Stimulated activated CD8-positive, alpha-beta memory T cell treated with anti-CD3 and anti-CD28 coated beads, Interleukin-12 subunit alpha, Interleukin-12 subunit beta, amount 100 ng/mL, for 24 hours (primary cell): ENCODE results near the gene MIER2.

Experiments used
- DNase-seq: peaks from one replicate; pipeline ENCODE4 v3.0.0-alpha.2; 2020; ENCODE audit errors: extremely low read depth

Gene MIER2

DNA sequence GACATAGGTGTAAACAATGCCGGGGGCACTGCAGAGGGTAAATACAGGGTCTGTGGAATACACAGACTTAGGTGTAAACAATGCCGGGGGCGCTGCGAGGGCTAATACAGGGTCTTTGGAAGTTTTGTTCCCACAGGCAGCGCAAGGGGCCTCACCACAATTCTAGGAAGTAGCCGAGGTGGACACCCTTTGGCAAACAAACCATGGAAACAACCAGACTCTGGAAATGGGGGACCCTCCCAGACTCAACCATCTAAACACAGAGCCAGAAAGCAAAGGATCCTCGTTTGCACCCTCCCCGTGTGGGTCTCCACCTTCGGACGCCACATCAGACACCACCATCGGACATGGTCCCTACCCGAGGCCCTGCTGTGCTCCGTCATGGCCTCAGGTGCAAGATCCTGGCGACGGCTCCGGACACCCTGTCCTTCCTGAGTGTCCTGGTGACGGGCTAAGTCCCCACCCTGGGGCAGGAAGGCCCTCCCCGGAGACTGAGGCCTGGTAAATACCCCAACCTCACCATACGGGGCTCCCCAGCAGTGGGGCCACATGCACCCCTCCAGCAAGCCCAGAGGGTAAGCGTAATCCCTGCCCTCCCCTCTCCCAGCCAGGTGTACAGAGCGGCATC, 36.7 kb downstream of the MIER2 start:
- DNase-seq = no peak

DNA sequence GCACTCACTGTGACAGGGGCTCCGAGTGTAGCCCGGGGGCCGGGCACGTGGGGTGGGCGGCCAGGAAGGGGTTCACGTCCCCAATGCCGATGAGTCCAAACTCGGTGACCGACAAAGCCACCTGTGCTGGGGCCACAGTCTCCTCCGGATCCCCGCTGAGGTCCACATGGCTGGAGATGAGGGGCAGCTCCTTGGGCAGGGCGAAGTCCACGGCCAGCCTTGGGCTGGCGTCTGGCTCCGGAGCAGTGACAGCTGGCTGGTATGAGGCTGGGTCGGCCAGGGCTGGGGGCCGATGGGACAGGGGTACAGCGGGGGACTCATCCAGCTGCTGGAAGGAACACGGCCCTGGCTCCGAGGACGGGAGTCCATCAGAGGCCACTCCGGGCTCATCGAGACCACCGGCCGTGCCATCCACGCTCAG, 37.5 kb downstream of the MIER2 start:
- no peak for DNase-seq

DNA sequence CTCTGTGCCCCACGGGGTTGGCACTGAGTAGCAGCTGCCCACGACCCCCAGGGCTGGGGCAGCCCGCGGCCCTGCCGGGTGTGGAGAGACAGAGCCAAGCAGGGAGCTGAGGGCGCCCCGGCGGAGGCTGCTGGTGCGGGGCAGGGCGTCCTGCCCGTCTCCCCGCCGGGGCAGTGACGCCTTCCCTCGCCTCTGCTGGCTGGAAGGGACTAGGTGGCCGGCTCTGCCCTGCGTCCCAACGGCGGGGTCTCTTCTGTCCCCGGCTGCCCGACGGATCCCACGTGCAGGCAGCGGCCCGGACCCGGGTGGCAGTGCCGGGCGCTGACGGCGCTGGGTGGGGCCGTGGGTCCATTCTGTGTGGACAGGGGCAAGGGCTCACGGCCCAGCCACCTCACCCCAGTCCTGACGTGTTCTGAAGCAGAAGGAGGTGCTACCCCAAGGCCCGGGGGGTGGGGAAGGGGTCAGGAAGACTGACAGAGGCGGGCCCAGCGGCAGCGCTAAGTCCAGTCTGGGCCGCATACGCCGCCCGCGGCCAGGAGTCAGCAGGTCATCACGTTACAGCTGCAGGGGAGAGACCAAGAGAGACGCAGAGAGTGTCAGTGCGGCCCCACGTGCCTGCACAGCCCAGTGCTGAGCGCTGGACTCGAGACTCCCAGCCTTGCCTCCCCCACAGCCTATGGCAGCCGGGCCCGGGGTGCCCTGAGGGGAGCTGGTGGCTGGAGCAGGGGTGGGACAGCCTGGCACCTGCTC, 38.3 kb downstream of the MIER2 start:
- DNase-seq = no peak

DNA sequence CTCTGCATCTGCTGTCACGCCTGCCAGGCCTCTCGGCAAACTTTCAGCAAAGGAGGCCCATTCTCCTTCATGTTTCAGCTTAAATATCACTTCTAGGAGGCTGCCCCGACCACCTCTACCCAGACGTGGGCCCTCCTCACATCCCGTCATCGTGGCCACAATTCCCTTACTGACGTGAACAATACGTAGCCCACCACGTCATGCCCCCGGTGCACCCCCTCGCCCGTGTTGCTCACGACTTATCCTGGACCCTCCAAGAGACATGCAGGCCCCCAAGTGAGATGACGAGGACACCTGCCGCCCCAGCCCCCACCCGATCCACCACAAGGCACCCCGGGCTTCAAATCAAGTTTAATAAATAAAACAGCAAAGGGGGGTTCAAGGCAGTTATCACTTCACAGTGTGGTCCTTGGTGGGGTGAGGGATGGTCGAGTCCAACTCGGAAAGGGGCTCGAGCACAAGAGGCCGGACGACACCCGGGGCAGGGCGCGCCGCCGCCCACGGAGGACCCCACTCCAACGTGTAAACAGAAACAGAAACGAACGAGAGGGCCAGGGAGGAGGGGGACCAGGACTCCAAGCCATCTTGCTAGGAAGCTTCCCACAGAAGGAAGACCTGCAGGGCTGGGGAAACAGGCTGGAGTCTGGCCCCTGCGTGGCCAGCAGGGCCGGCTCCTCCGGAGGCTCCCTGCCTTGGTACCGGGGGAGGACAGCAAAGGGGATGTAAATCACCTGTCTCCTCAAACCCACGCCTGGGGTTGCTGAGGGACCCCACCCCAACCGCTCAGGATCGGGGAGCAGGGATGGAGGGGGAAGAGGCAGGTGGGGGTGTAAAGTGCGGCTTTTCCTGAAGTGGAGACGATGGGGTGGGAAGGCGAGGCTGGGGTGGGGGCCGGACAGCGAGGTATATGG, 39.1 kb downstream of the MIER2 start:
- DNase-seq = no peak

DNA sequence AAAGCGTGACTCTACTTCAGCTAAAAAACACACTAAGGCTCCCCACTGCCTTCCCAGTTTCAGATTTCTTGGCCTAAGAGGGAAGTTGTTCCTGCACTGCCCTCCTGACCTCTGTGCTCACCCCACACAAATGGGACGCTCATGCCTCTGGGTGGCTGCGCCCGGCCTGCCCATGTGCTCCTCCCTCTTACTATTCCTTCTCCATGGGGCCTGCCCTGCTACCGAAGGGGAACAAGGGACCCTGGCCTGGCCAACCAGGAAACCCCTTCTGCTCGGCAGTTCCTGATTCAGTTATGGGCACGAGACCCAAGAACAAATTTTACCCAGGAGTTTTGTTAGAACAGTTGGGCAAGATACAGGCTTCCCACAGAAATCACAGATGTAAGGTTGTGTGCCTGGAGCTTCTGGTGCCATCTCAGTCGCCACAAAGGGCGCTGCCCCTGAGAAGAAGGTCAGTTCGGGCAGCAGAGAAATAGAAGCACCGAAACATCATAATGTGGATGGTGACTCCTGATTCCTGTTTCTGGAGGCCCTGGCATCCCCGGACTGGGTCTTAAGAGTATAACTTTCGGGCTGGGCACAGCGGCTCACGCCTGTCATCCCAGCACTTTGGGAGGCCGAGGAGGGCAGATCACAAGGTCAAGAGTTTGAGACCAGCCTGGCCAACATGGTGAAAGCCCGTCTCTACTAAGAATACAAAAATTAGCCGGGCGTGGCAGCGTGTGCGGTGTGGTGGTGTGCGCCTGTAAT, 47.9 kb downstream of the MIER2 start:
- no peak for DNase-seq

DNA sequence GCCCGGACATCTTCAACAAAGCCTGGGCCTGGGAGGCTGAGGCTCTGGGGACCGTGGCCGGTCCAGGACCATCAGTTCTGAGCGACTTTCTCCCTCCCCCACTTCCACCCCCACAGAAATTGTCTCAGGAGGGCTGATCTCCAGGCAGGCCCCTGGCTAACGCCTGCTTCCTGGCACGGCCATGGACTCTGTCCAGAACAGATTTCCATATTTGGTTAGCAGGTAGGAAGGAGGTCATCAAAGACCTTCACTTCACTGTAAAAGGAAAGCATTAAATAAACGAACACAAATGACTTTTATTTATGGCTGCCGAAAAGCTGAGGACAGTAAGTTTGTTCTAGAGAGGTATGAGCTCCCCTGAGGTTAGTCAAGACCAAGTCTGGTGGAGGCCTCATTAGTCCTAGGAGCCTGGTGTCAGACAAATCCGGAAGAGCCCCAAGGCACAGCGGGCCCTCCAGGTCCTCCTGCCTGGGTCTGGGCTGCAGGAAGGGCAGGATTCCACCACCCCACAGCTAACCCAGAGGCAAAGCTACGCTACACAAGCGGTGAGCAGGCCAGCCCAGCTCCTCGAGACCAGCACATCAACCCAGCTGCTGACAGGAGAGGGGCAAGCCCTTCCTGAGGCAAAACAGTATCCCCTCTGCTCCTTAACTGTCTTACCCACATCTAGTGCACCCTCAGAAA, 48.8 kb downstream of the MIER2 start:
- no peak for DNase-seq

DNA sequence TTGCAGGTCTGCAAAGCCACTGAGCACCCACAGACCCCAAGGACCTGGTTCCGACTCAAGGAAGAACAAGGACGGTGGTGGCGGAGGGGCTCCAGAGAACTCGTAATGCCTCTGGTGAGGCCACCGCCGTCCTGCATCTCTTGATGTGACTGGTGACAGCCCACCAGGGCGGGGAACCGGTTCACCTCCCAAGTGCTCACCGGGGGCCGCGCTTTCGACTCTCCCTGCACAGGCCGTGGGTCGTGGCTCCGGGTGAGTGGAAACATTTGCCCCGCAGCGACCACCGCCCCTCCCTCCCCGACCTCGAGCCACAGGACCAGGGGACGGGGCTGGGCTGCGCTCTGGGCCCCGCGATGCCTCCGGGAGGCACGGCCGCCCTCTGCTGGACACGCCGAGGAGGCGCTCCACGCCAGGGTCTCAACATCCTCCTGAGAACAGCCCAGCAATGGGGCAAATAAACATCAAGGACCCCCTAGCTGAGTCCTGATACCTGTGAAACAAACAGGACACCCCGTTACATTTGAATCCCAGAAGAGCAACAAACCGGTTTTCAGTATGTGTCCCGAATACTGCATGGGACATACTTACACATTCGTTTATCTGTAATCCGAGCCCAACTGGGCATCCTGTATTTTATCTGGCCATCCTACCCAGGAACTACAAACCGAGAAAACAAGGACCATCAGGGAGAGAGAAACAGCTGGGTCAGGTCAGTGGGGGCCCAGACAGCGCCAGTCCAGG, 49.5 kb downstream of the MIER2 start:
- peak; percentile 19 for DNase-seq

DNA sequence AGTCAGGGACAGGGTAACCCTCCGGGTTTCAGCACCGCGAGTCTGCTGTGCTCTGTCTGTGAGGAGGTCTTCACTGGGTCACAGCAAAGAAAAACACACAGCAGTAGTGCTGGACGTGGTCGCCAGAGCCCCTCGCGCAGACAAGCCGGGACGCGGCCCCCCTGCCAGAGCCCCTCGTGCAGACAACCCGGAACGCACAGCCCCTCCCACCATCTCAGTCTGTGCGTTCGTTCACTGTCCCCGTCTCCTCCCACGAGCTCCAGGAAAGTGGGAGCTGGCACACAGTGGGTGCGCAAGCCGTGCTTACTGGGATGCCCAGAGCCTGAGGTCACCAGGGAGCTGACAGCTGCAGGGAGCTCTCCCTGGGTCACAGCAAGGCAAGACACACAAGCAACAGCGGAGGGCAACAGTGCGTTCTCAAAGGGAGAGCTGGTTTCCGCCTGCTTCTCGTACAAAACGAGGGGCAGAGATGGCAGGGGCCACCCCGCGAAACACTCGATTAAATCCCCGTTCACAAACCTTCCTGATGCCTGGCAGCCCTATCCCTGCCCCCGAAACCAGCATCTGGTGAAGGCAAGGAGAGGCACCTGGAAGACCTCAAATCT, 50.2 kb downstream of the MIER2 start:
- no peak for DNase-seq

DNA sequence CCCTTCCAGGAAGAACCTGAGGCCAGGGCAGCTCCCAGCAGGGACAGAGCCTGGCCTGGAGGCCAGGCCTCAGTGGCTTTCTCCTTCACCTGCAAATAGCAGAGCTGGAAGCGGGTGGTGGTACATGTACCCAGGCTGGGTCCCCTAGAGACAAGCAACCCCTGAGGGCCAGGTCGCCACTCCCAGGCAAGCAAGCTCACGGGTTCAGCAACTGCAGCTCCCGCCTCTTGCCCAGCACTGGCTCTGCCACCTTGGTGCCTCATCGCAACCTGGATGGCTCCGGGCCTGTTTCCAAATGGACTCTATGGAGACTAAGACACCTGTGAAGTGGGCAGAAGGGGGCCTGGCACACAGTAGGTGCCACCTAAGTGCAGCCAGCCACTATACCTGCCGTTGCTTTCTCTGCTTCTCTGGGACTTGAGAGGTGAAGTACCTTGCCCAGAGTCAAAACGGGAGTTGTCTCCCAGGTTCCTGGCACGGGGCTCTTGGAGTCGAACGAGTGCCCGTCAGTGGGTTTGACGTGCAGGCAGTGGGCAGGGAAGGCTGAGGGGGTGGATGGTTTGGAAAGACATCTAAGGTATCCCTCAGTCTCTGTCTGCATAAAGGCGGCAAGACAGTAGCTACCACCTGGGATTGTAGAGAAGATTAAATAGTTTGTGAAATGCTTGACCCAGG, 51.0 kb downstream of the MIER2 start:
- DNase-seq = no peak

DNA sequence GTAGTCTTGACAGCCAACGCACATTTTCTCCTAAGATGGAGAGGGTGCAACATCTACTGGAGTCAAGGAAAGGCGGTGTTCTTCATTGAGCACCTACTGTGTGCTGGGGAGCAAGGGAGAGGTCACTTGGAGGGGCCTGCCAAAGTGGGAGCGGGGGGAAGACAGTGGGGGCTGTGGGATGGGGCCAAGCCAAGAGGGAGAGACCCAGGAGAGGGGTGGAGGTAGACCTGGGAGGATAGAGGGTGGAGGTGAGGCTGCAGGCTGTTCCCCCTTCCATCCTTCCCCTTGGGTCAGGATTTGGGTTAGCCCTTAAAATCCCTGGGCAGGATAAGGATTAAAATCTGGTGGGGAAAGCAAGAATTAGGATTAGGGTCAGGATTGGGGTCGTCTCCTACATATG, 51.6 kb downstream of the MIER2 start:
- DNase-seq = no peak

DNA sequence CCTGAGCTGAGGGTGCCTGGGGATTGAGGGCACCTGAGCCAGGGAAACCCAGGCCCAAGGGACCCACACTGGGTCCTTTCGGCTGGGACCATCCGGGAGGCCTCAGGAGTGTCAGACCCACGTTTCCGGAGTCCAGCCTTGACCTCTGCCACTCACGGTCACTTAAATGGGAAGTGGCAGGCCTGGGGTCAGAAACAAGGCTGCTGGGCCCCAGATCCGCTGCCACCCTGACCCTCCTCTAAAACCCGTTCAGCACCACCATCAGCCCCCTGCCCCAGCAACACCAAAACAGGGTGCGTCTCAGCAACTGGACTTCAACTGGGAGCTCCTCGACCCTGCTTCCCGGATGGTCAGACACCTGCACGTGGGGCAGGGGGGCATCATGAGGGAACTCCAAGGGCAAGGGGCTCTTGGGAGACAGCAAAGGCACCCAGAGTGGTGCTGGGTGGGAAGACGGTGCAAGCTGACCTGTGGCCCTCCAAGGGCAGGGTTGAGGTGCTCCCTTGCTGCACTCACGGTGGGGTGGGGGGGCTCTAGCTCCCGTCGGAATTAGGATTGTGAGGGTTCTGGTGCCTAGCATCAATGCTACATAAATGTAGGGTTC, 52.2 kb downstream of the MIER2 start:
- DNase-seq = no peak

DNA sequence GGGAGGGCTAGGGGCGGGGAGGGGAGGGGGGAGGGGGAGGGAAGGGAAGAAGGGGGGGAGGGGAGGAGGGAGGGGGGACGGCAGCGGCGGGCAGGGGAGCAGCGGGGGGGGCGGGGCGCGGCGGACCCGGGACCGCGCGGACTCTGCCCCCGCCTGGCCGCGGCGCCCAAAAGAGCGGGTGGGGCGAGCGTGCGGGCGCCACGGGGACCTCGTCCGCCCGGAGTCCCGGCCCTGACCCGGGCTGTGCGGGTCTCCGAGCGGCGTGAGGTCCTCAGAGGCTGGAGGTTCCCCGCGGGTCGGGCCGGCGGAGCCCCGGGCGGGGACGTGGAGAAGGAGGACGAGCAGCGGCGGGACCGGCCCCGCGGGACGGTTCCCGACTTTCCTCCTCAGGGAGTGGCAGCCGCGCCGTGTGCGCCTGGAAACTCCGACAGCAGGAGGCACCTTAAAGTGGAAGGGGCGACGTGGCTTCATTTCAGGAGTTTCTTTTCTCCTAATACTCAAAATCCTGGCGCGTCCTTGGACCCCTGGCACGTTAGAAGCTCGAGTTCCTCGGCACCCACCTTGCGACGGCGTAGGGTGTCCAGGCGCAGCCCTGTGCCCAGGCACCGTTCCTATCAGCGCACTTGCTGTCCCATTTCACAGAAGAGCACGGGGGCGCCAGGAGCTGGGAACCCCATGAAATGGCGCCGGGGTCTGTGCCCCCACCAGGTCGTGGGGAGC, 52.9 kb downstream of the MIER2 start:
- DNase-seq = no peak

DNA sequence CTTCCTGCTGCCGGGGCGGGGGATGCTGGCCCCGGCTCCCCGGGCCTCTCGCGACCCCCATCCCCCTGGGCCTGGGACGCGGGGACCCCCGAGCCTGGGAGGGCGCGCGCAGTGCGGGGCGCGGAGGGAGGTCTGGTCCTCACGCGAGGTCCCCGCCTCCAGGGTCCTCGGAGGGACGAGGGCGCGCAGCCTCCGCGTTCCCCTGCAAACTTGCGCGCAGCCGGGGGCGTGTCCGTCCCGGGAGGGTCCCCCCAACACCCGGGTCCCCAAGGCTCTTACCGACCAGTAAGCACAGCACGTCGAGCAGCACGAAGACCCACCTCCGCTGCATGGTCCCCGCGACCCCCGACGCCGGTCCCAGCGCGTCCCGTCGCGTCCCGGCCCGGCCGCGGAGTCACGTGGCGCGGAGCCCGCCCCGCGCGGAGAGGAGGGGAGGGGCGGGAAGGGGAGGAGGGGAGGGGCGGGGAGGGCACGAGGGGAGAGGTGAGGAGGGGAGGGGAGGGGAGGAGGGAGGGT, 53.5 kb downstream of the MIER2 start, which contains the start of gene PLPP2:
Gene PLPP2 (minus strand): TSS at position 398 of the 516 bp plus-strand sequence. CDS start 67 bp downstream, at position 331.
- DNase-seq = no peak

DNA sequence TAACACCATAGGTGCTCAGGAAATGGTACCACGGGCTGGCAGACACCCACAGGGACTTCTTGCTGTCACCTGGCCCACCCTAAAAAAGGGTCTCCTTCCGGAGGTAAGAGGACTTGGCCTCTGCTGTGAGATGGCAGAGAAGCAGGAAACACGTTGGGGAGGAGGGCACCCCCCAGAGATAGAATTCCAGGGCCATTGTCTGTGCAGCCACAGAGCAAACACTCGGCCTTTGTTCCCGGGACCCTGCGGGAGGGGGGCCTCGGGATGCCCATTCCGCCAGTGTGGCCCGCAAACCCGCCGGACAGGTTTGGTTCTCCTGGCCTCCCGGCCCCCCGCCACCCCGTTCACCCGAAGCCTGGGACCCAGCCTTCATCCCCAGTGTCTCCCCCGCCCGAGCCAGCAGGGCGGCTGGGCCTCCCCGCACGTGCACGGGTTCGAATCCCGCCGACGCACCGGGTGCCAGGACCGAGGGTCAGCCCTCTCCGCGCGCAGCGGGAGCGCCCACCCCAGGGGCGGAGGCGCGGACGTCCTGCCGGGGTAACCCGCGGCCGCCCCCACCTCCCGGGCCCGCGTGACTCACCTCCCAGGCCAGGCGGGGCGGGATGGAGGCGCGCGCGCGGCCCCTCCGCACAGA, 54.1 kb downstream of the MIER2 start:
- no peak for DNase-seq

DNA sequence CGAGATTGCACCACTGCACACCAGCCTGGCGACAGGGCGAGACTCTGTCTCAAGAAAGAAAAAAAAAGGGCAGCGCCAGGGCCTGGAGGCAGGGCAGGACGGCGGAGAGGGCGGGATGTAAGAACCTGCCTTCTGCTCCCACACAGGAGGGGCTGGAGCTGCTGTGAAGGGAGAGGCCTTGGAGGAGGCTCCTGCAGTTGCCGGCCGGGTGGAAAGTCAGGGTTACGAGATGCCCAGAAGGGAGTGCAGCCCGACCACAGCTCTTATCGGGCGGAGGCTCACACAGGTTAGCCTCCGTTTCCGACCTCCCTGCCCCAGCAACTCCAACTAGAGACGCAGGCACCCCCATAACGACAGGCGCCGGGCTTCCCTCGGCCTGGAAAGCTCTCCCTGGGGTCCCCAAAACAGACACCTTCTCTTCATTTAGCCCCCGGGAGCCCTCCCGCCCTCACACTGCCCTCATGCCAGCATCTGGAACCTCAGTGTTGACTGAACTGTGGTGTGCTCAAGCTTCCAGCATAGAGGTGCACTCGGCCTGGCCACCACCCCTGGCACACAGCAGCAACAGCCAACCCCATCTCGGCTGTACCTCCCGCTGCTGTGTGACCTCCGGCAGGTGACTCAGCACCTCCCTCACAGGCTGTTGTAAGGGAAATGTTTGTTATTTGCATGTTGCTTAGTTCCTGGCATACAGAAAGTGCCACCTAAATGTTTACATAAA, 54.8 kb downstream of the MIER2 start:
- no peak for DNase-seq

DNA sequence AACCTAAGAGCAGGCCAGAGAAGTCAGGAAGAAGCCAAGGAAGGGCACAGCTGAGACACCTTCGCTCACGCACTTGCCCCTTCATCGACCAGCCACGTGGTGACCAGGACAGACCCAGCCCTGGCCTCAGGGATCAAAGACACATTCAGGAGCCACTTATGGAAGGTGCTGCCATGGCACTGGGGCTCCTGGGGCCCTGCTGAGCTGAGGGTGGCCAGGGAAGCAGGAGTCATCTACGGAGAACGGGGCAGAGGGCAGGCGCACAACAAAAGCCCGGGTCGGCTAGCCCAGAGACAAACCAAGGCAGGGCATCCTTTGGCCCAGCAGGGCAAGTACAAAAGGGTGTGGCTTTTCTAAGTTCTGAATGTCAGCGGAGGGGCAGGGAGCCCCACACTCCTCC, 55.7 kb downstream of the MIER2 start:
- no peak for DNase-seq

DNA sequence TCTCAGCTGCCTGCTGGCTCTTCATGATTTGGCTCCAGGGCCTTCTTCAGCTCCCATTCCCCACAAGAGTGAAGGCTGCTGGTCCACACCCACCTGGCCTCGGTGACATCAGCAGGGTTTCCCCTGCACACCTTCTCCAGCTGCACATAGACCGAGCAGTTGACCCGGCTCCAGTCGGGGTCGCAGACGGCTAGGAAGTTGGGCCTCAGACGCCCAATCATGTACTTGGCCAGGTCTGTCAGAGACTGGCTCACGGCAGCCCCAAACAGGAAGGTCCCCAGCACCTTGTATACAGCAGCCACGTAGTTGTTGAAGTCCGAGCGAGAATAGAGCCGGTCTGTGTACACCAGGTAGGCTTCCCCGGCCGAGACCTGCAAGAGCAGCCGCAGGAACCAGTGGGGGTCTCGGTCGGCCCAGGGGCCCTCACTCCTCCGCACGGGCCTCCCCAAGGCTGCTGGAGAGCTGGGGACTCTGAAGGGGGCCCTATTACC, 57.2 kb downstream of the MIER2 start:
- DNase-seq = no peak
